ENCODE data around the gene SLC22A31. TPM values are rescaled to one million over a fixed set of nuclear protein-coding genes. Genes with fewer than 3 reads are reported as not detected.
"Not testable (repeated sequence)": the region's sequence is repeated elsewhere in the genome, so short reads cannot be mapped to it uniquely, and the experiment has no call there.

SLC22A31 gene
- total and polyA plus RNA-seq, 9 of the 15 experiments (the other 6 are each of a cell fraction or from before 2014, with no cell fraction given) = 0.29 to 2.2 (median 0.47) TPM; not detected in 3

DNA sequence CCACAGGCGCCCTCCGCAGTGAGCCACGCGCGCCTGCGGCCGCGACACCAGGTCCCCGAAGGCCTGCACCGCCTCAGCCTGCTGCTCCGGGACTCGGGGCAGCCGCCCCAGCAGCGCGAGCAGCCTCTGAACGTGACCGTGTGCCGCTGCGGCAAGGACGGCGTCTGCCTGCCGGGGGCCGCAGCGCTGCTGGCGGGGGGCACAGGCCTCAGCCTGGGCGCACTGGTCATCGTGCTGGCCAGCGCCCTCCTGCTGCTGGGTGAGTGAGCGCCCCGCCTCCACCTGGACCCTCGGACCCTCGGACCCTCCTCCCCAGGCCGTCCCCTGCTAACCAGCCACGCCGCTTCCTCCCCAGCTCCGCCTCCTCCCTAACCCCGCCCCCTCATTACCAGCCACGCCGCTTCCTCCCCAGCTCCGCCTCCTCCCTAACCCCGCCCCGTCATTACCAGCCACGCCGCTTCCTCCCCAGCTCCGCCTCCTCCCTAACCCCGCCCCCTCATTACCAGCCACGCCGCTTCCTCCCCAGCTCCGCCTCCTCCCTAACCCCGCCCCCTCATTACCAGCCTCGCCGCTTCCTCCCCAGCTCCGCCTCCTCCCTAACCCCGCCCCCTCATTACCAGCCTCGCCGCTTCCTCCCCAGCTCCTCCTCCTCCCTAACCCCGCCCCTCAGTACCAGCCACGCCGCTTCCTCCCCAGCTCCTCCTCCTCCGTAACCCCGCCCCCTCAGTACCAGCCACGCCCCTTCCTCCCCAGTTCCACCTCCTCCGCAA, 8.0 kb downstream of the SLC22A31 start:
- BruUV-seq (replicated peaks); H3K9me3 ChIP-seq (replicated peaks; ENCODE audit: control insufficient read depth, insufficient read depth, low read depth, low read length); in situ Hi-C loops (cut with MboI); H4K20me1 ChIP-seq (replicated peaks; ENCODE audit: control insufficient read depth, insufficient read depth, low read length); intact Hi-C loops (cut with micrococcal nuclease); H3K36me3 ChIP-seq (ENCODE audit: control insufficient read depth, insufficient read depth, low read length); CTCF ChIA-PET (ENCODE audit: low intra/inter-chr PET ratio); H3K79me2 ChIP-seq (ENCODE audit: control insufficient read depth, insufficient read depth, low read length); FAIRE-seq; H3K9me1 ChIP-seq (ENCODE audit: control insufficient read depth, insufficient read depth, low read length); TF ChIP-seq NR4A1 (tag; IDR thresholded peaks at IDR 0.05): not testable (repeated sequence)
- H3K4me2 ChIP-seq (ENCODE audit: insufficient read depth, low read length) = peak overlapping the region; percentile 83
- peak overlapping the region; percentile 59 to 96; a peak in 3 of 4 replicates for H3K9ac ChIP-seq (ENCODE audit: insufficient read depth in 1 of 2, low read depth in 2 of 2, low read length in 2 of 2)
- peaks cover 0 to 68% of the 10 kb centered on the region in 2 experiments; a peak in 4 of 5 replicates for H3K4me1 ChIP-seq (replicated peaks in 1 of 2; ENCODE audit: control insufficient read depth in 2 of 2, insufficient read depth in 2 of 2, low read length in 2 of 2)
- ATAC-seq (peak; percentile 69), DNase-seq (ENCODE audit: extremely low read depth in 1 of 4, low spot score in 3 of 4) (peak; percentile 76 to 93 (median 84))
- H3K27me3 ChIP-seq (ENCODE audit: control insufficient read depth in 2 of 2, insufficient read depth in 2 of 2, low read length in 2 of 2) = peaks cover 0 to 14% of the 10 kb centered on the region in 2 experiments; a peak in 1 of 5 replicates
- peak overlapping the region; percentile 55; the same call in 2 of the 3 replicates for H3K27ac ChIP-seq (ENCODE audit: extremely low read depth, low read depth, low read length)
- POLR2A ChIA-PET = interaction anchor here (0.5 to 1.6 kb wide), 3 partner anchors 15 to 438 kb away, joined by 3 to 7 read pairs (median 4); partner anchors contain the start of gene APRT
- peak overlapping the region; percentile 82 for H2AFZ ChIP-seq (ENCODE audit: low read depth, low read length)
- peak overlapping the region; percentile 44 for H3K4me3 ChIP-seq
- WGBS (ENCODE audit: insufficient coverage, low coverage, missing lambda C conversion rate) = 0% methylated on average over 22 of the region's 63 CpGs
- TF ChIP-seq, protein P1, sequence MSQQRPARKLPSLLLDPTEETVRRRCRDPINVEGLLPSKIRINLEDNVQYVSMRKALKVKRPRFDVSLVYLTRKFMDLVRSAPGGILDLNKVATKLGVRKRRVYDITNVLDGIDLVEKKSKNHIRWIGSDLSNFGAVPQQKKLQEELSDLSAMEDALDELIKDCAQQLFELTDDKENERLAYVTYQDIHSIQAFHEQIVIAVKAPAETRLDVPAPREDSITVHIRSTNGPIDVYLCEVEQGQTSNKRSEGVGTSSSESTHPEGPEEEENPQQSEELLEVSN (IDR thresholded peaks at IDR 0.05; ENCODE audit: borderline replicate concordance in 1 of 2, extremely low read depth in 1 of 2, insufficient read depth in 1 of 2, insufficient read length in 1 of 2, low read depth in 1 of 2, low read length in 1 of 2, poor library complexity in 1 of 2, severe bottlenecking in 1 of 2) = peak in 1 of 2 experiments; percentile 38
- TF ChIP-seq PCBP1 (IDR thresholded peaks at IDR 0.05; ENCODE audit: low read depth, low read length, poor library complexity, severe bottlenecking) = peak; percentile 10
- TF ChIP-seq, protein P2, sequence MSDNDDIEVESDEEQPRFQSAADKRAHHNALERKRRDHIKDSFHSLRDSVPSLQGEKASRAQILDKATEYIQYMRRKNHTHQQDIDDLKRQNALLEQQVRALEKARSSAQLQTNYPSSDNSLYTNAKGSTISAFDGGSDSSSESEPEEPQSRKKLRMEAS (CRISPR knock-in tag; IDR thresholded peaks at IDR 0.05) = peak; percentile 73
- TF ChIP-seq, protein P3, sequence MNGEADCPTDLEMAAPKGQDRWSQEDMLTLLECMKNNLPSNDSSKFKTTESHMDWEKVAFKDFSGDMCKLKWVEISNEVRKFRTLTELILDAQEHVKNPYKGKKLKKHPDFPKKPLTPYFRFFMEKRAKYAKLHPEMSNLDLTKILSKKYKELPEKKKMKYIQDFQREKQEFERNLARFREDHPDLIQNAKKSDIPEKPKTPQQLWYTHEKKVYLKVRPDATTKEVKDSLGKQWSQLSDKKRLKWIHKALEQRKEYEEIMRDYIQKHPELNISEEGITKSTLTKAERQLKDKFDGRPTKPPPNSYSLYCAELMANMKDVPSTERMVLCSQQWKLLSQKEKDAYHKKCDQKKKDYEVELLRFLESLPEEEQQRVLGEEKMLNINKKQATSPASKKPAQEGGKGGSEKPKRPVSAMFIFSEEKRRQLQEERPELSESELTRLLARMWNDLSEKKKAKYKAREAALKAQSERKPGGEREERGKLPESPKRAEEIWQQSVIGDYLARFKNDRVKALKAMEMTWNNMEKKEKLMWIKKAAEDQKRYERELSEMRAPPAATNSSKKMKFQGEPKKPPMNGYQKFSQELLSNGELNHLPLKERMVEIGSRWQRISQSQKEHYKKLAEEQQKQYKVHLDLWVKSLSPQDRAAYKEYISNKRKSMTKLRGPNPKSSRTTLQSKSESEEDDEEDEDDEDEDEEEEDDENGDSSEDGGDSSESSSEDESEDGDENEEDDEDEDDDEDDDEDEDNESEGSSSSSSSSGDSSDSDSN (IDR thresholded peaks at IDR 0.05; ENCODE audit: borderline replicate concordance in 1 of 2, low read depth in 2 of 2, low read length in 2 of 2) = 0 out of 4 replicates have a peak, but pooled peaks of 1 of the 2 experiments have one; percentile 72
- peak; percentile 99 for TF ChIP-seq ZNF263 (CRISPR knock-in tag; IDR thresholded peaks at IDR 0.05; ENCODE audit: borderline replicate concordance)
- 0 out of 2 replicates have a peak, but pooled peaks have one; percentile 22 for TF ChIP-seq ERF (CRISPR knock-in tag; IDR thresholded peaks at IDR 0.05)
- TF ChIP-seq SP1 (CRISPR knock-in tag; IDR thresholded peaks at IDR 0.05) = peak; percentile 83
- TF ChIP-seq NR4A1 (CRISPR knock-in tag; IDR thresholded peaks at IDR 0.05) = 0 out of 2 replicates have a peak, but pooled peaks have one; percentile 13
- TF ChIP-seq, protein P4, sequence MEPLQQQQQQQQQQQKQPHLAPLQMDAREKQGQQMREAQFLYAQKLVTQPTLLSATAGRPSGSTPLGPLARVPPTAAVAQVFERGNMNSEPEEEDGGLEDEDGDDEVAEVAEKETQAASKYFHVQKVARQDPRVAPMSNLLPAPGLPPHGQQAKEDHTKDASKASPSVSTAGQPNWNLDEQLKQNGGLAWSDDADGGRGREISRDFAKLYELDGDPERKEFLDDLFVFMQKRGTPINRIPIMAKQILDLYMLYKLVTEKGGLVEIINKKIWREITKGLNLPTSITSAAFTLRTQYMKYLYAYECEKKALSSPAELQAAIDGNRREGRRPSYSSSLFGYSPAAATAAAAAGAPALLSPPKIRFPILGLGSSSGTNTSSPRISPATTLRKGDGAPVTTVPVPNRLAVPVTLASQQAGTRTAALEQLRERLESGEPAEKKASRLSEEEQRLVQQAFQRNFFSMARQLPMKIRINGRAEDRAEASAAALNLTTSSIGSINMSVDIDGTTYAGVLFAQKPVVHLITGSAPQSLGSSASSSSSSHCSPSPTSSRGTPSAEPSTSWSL (CRISPR knock-in tag; IDR thresholded peaks at IDR 0.05; ENCODE audit: borderline replicate concordance) = peak; percentile 38; the same call in 1 of the 2 replicates
- TF ChIP-seq SMAD4 (CRISPR knock-in tag; conservative IDR thresholded peaks at IDR 0.05) = 0 out of 2 replicates have a peak, but pooled peaks have one; percentile 17
